H1 (cell line): ENCODE measurements around the gene USP49. TPM values are rescaled to one million over a fixed set of nuclear protein-coding genes. Genes with fewer than 3 reads are reported as not detected.

ENCODE experiments used
- CTCF ChIA-PET: fragments of 300-600 bp; sonication (Branson Sonifier 250); formaldehyde crosslinking; loops from one replicate; lab custom pipeline; 2021; ENCODE audit not compliant: partially characterized antibody; lab: Charles Lee
- POLR2A ChIA-PET: fragments of 300-600 bp; sonication (Branson Sonifier 250); formaldehyde crosslinking; loops from one replicate; lab custom pipeline; 2021; ENCODE audit warnings: inconsistent platforms; ENCODE audit not compliant: partially characterized antibody; lab: Charles Lee
- DNase-seq, 2 experiments: peaks; one replicate each; pipeline versions ENCODE4 v3.0.0 to v3.0.0-alpha.2; 2010 to 2022; ENCODE audit warnings: low spot score in 2 of 2, low read depth in 1 of 2, mixed read lengths in 1 of 2
- FAIRE-seq: peaks from 2 replicates; lab custom pipeline; 2011; peaks lifted over from hg19 to GRCh38; lab: Jason Lieb, UNC
- H2AFZ ChIP-seq: 2 replicates; pipeline ENCODE4 v1.8.1; 2012; ENCODE audit warnings: low read length, inconsistent platforms
- H2AK5ac ChIP-seq: 2 replicates; pipeline ENCODE4 v1.6.1; 2013; ENCODE audit warnings: low read depth, low read length
- H2BK120ac ChIP-seq: replicated peaks from 2 replicates; pipeline ENCODE3; 2013; ENCODE audit warnings: low read depth, low read length, inconsistent platforms
- H2BK12ac ChIP-seq: 2 replicates; pipeline ENCODE4 v1.6.1; 2013; ENCODE audit warnings: low read depth, low read length
- H2BK15ac ChIP-seq: 2 replicates; pipeline ENCODE4 v1.6.1; 2013; ENCODE audit warnings: low read length
- H2BK20ac ChIP-seq: 2 replicates; pipeline ENCODE4 v1.6.1; 2013; ENCODE audit warnings: low read length
- H2BK5ac ChIP-seq: 2 replicates; pipeline ENCODE4 v1.6.1; 2013; ENCODE audit warnings: low read depth, low read length
- H3K14ac ChIP-seq: 2 replicates; pipeline ENCODE4 v1.6.1; 2013; ENCODE audit warnings: inconsistent platforms; ENCODE audit not compliant: insufficient read length
- H3K18ac ChIP-seq: 2 replicates; pipeline ENCODE4 v1.6.1; 2013; ENCODE audit warnings: low read length; ENCODE audit errors: extremely low read depth
- H3K23ac ChIP-seq: 2 replicates; pipeline ENCODE4 v1.6.1; 2013; ENCODE audit warnings: inconsistent platforms; ENCODE audit not compliant: insufficient read length
- H3K23me2 ChIP-seq: 2 replicates; pipeline ENCODE4 v1.6.1; 2013; ENCODE audit warnings: low read depth, low read length
- H3K27ac ChIP-seq: 2 replicates; pipeline ENCODE4 v1.6.1; 2011; ENCODE audit warnings: low read depth, low read length, inconsistent platforms
- H3K27me3 ChIP-seq, 4 experiments: replicated peaks in 1 of 4; 1 replicate in 1 of 4; 2 replicates in 3 of 4; pipeline versions ENCODE4 v1.6.1 to v1.8.1; 2011 to 2013; ENCODE audit warnings: low read length in 3 of 4, mild to moderate bottlenecking in 3 of 4, inconsistent platforms in 2 of 4, mixed read lengths in 2 of 4, moderate library complexity in 1 of 4; ENCODE audit not compliant: control insufficient read depth in 3 of 4, insufficient read depth in 3 of 4; ENCODE audit errors: extremely low read depth in 1 of 4
- H3K36me3 ChIP-seq, 4 experiments: 2 replicates each; pipeline versions ENCODE4 v1.6.1 to v1.8.1; 2011 to 2013; ENCODE audit warnings: mild to moderate bottlenecking in 4 of 4, low read length in 3 of 4, moderate library complexity in 2 of 4, control low read depth in 1 of 4, inconsistent platforms in 1 of 4; ENCODE audit not compliant: insufficient read depth in 4 of 4, control insufficient read depth in 2 of 4
- H3K4ac ChIP-seq: replicated peaks from 2 replicates; pipeline ENCODE3; 2013; ENCODE audit warnings: low read length, low read depth, mixed read lengths, inconsistent platforms; ENCODE audit not compliant: insufficient read length
- H3K4me1 ChIP-seq, 4 experiments: replicated peaks in 1 of 4; 1 replicate in 1 of 4; 2 replicates in 3 of 4; pipeline versions ENCODE4 v1.6.1 to v1.8.1; 2011 to 2013; ENCODE audit warnings: low read length in 3 of 4, inconsistent platforms in 2 of 4, mixed read lengths in 1 of 4; ENCODE audit not compliant: insufficient read depth in 4 of 4, control insufficient read depth in 3 of 4
- H3K4me2 ChIP-seq, 2 experiments: 2 replicates each; pipeline versions ENCODE4 v1.6.1 to v1.8.1; 2011 to 2013; ENCODE audit warnings: low read depth in 2 of 2, low read length in 2 of 2, control low read depth in 1 of 2, inconsistent platforms in 1 of 2, mild to moderate bottlenecking in 1 of 2; ENCODE audit not compliant: insufficient read depth in 1 of 2
- H3K4me3 ChIP-seq, 4 experiments: fragments of 200-600, 300-600 bp in 1 of 4; sonication (generic), shearing (Covaris generic), sonication (Bioruptor Twin) in 1 of 4; 2 replicates each; pipeline versions ENCODE4 v1.5.1 to v1.8.1; 2011 to 2016; ENCODE audit warnings: low read length in 4 of 4, low read depth in 3 of 4, control low read depth in 2 of 4, inconsistent platforms in 2 of 4, mild to moderate bottlenecking in 2 of 4, mixed read lengths in 1 of 4, moderate library complexity in 1 of 4; ENCODE audit not compliant: insufficient read depth in 2 of 4; ENCODE audit errors: extremely low read depth in 1 of 4
- H3K56ac ChIP-seq: replicated peaks from 2 replicates; pipeline ENCODE3; 2013; ENCODE audit warnings: low read depth, mild to moderate bottlenecking, mixed read lengths, low read length, inconsistent platforms; ENCODE audit not compliant: insufficient read length
- H3K79me1 ChIP-seq: 2 replicates; pipeline ENCODE4 v1.6.1; 2013; ENCODE audit warnings: low read depth, low read length, control low read depth
- H3K79me2 ChIP-seq, 2 experiments: 2 replicates each; pipeline versions ENCODE4 v1.6.1 to v1.8.1; 2012 to 2013; ENCODE audit warnings: low read length in 2 of 2, mild to moderate bottlenecking in 2 of 2, inconsistent platforms in 1 of 2; ENCODE audit not compliant: insufficient read depth in 2 of 2, control insufficient read depth in 1 of 2
- H3K9ac ChIP-seq, 4 experiments: replicated peaks in 1 of 4; 1 replicate in 1 of 4; 2 replicates in 3 of 4; pipeline versions ENCODE4 v1.6.1 to v1.8.1; 2011 to 2013; ENCODE audit warnings: low read depth in 3 of 4, low read length in 3 of 4, control low read depth in 2 of 4, mild to moderate bottlenecking in 2 of 4, moderate library complexity in 2 of 4, inconsistent platforms in 1 of 4; ENCODE audit errors: extremely low read depth in 1 of 4
- H3K9me3 ChIP-seq, 2 experiments: 2 replicates each; pipeline versions ENCODE4 v1.6.1 to v1.8.1; 2012 to 2013; ENCODE audit warnings: mild to moderate bottlenecking in 2 of 2, moderate library complexity in 2 of 2, control low read depth in 1 of 2, inconsistent platforms in 1 of 2, low read depth in 1 of 2, low read length in 1 of 2, mixed read lengths in 1 of 2; ENCODE audit not compliant: insufficient read depth in 2 of 2
- H4K20me1 ChIP-seq, 2 experiments: replicated peaks in 1 of 2; 2 replicates each; pipeline versions ENCODE3 to v1.8.1; 2011 to 2013; ENCODE audit warnings: inconsistent platforms in 2 of 2, low read length in 2 of 2, mild to moderate bottlenecking in 1 of 2; ENCODE audit not compliant: insufficient read depth in 2 of 2, control insufficient read depth in 1 of 2
- H4K5ac ChIP-seq: 2 replicates; pipeline ENCODE4 v1.6.1; 2013; ENCODE audit warnings: low read length, low read depth, mixed read lengths, inconsistent platforms; ENCODE audit not compliant: insufficient read length
- H4K8ac ChIP-seq: 2 replicates; pipeline ENCODE4 v1.8.0; 2013; ENCODE audit warnings: mild to moderate bottlenecking, moderate library complexity, low read length, inconsistent platforms; ENCODE audit not compliant: insufficient read depth; ENCODE audit errors: extremely low read depth
- H4K91ac ChIP-seq: replicated peaks from 2 replicates; pipeline ENCODE3; 2013; ENCODE audit warnings: low read length, mixed read lengths, inconsistent platforms; ENCODE audit not compliant: insufficient read length
- ASH2L ChIP-seq: fragments of 200-600, 300-600 bp; sonication (generic); IDR thresholded peaks from one replicate; pipeline ENCODE4 v1.7.1; 2017; ENCODE audit warnings: low read length
- CBX8 ChIP-seq: fragments of 300-800, 300-1000 bp; sonication (generic); IDR thresholded peaks from 2 replicates; pipeline ENCODE4 v1.7.1; 2016; ENCODE audit warnings: low read depth, low read length, borderline replicate concordance
- CHD2 ChIP-seq: IDR thresholded peaks from 2 replicates; pipeline ENCODE4 v1.6.1; 2012; ENCODE audit warnings: low read length, improper control_type of control experiment
- CTCF ChIP-seq, 3 experiments: IDR thresholded peaks; 1 replicate in 2 of 3; 2 replicates in 1 of 3; pipeline versions ENCODE4 v1.5.1 to v1.6.1; 2011; ENCODE audit warnings: low read length in 3 of 3, mild to moderate bottlenecking in 3 of 3, inconsistent platforms in 2 of 3, low read depth in 1 of 3, moderate library complexity in 1 of 3; ENCODE audit not compliant: insufficient read depth in 1 of 3; ENCODE audit errors: control extremely low read depth in 1 of 3
- EZH2 ChIP-seq: fragments of 200-600 bp; sonication (generic); IDR thresholded peaks from 2 replicates; pipeline ENCODE4 v1.7.1; 2012; ENCODE audit warnings: low read depth, mild to moderate bottlenecking, moderate library complexity, low read length, inconsistent platforms; ENCODE audit not compliant: severe bottlenecking
- MAFK ChIP-seq: IDR thresholded peaks from 2 replicates; pipeline ENCODE4 v1.6.1; 2012; ENCODE audit warnings: low read depth, mild to moderate bottlenecking, improper control_type of control experiment, low read length
- TBP ChIP-seq: IDR thresholded peaks from 2 replicates; pipeline ENCODE4 v1.6.1; 2011; ENCODE audit warnings: low read depth, low read length, improper control_type of control experiment
- ZNF274 ChIP-seq: IDR thresholded peaks from 2 replicates; pipeline ENCODE4 v1.7.0; 2012; ENCODE audit warnings: low read length, borderline replicate concordance; ENCODE audit errors: extremely low read depth
- WGBS, 2 experiments: shearing (Covaris generic) in 1 of 2; methylation state at CpG; one replicate each; pipeline versions ENCODE4 v1.1.6 to v1.1.7; 2013 to 2015; ENCODE audit warnings: low lambda C conversion rate in 2 of 2, mixed read lengths in 2 of 2, inconsistent platforms in 1 of 2, low coverage in 1 of 2, missing lambda C conversion rate in 1 of 2; ENCODE audit not compliant: insufficient replicate concordance in 2 of 2, insufficient coverage in 1 of 2, insufficient read length in 1 of 2; ENCODE audit errors: extremely low coverage in 1 of 2, missing lambda C conversion rate in 1 of 2; 5-methylcytosine and 5-hydroxymethylcytosine counted together
- polyA plus RNA-seq, 7 experiments: library from polyadenylated mRNA; depleted of rRNA in 3 of 7; stranded (reverse) in 5 of 7; unstranded in 2 of 7; fragments of >200 nt in 5 of 7; fragments of 200-250 nt in 2 of 7; gene quantifications; 1 replicate in 5 of 7; 2 replicates in 1 of 7; 4 replicates in 1 of 7; pipeline versions ENCODE4 v1.2.1 to v1.2.3, GENCODE V29; 2011 to 2013; ENCODE audit warnings: missing spikeins in 2 of 7, mixed read lengths in 2 of 7
- total RNA-seq: library from RNA; stranded (reverse); fragmentation: NEBNext Ultra II Directional; extraction: Animal tissue kit (Norgen Biotek cat#: 25700); gene quantifications from 2 replicates; pipeline ENCODE4 v1.2.1, GENCODE V29; 2021

Gene USP49
- total and polyA plus RNA-seq, 2 of the 8 experiments (the other 6 are each of a cell fraction or from before 2014, with no cell fraction given) = 6.9 to 24.4 TPM

- Histone ChIP-seq H3K23me2 (peaks cover 12% of the 10 kb centered on the region), H3K9ac (peak overlapping the region in 2 of 4 experiments; percentile 93 to 96; a peak in 4 of 7 replicates), H4K8ac (peak overlapping the region; percentile 47; the same call in 1 of the 2 replicates), H3K56ac (no peak overlapping the region), H2BK12ac (no peak overlapping the region), H3K79me1 (peaks cover 2% of the 10 kb centered on the region), H2BK20ac (no peak overlapping the region), H2BK15ac (no peak overlapping the region), H3K4ac (peak overlapping the region; percentile 63), H4K5ac (peak overlapping the region; percentile 23), H3K23ac (no peak overlapping the region), H3K14ac (no peak overlapping the region), H3K18ac (no peak overlapping the region; the same call in none of the 2 replicates), H4K91ac (peak overlapping the region; percentile 42), H3K4me2 (peak overlapping the region; percentile 76 to 99), H2BK120ac (no peak overlapping the region), H3K27ac (0 out of 2 replicates have a peak overlapping the region, but pooled peaks have one; percentile 24), H3K4me3 (peak overlapping the region; percentile 94 to 100 (median 98)), H3K9me3 (no peaks in the 10 kb centered on the region), H3K27me3 (peaks cover 0 to 31% (median 21%) of the 10 kb centered on the region in 4 experiments; a peak in 6 of 7 replicates), H3K36me3 (peaks cover 12 to 28% (median 19%) of the 10 kb centered on the region in 4 experiments; a peak in 7 of 8 replicates), H2BK5ac (peak overlapping the region; percentile 77), H2AK5ac (no peak overlapping the region), H4K20me1 (peaks cover 0 to 9% of the 10 kb centered on the region in 2 experiments), H3K79me2 (peaks cover 0 to 12% of the 10 kb centered on the region in 2 experiments; a peak in 3 of 4 replicates), H3K4me1 (peaks cover 0 to 4% (median 3%) of the 10 kb centered on the region in 4 experiments; a peak in 6 of 7 replicates), H2AFZ (0 out of 2 replicates have a peak overlapping the region, but pooled peaks have one; percentile 28)
- ChIA-PET CTCF (interaction anchor here (0.6 to 5.1 kb wide), 55 partner anchors 10 to 641 kb away, joined by 3 to 108 read pairs (median 4); partner anchors contain the start of genes BYSL, MED20 and TAF8), POLR2A (interaction anchor here (0.6 to 4.2 kb wide), 17 partner anchors 8 to 384 kb away, joined by 3 to 31 read pairs (median 4); partner anchors contain the start of genes BYSL, MED20, TAF8 and USP49)
- 1% methylated on average over 26 of the region's 58 CpGs; no CpG with 5 or more reads in 1 of the 2 experiments for WGBS, 2 experiments
- DNase-seq (peak in 1 of 2 experiments; percentile 95), FAIRE-seq (no peak)
- TF ChIP-seq TBP (no peak), CHD2 (no peak), ASH2L (peak; percentile 12), CTCF (IDR thresholded peaks at IDR 0.05; ENCODE audit: control extremely low read depth in 1 of 3, insufficient read depth in 1 of 3, low read depth in 1 of 3, low read length in 3 of 3) (peak; percentile 74 to 93 (median 82)), CBX8 (no peak), EZH2 (no peak), MAFK (no peak), ZNF274 (no peak)
These were observed 108.5 kb downstream of the USP49 start for GRCh38 chr6:41786451-41787218.
